ENCODE data around the gene CPT1B. TPM values are rescaled to one million over a fixed set of nuclear protein-coding genes. Genes with fewer than 3 reads are reported as not detected.
A peak's percentile ranks its signal among the peaks of the same experiment; 100 is the strongest.
"Not testable (repeated sequence)": the region's sequence is repeated elsewhere in the genome, so short reads cannot be mapped to it uniquely, and the experiment has no call there.

Gene CPT1B
- total and polyA plus RNA-seq, 4 experiments from 2014 or later, result 2.3 to 70.0 (median 68.0) TPM; not detected in 1

DNA sequence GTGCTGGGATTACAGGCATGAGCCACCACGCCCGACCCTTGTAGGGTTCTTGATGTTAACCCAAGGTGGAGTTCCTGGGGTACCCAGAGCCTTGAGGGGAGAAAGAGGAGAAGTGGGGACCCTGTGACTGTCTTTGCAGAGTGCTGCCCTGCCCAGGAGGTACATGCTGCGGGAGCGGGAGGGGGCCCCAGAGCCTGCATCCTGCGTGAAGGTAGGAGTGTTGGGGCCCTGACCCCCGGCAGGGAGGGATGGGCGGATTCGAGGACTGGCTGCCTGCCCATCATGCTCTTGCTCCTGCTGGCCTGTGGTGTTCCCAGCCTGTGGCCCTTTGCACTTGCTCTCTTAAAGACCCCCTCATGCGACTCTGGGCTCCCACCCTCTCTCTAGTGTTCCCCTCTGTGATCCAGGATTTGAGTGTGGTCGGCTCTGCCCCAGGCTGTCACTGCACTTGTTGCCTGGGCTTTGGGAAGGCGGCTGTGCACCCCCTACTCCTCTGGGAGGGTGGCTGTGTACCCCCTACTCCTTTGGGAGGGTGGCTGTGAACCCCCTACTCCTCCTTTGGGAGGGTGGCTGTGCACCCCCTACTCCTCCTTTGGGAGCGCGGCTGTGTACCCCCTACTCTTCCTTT, 57.3 kb downstream of the CPT1B start:
- Histone ChIP-seq H3K27ac (ENCODE audit: low read depth, low read length) (no peak overlapping the region), H3K4me1 (ENCODE audit: insufficient read depth, low read length) (peaks cover 14% of the 10 kb centered on the region), H3K4me3 (ENCODE audit: low read length in 2 of 2) (no peak overlapping the region), H3K36me3 (ENCODE audit: insufficient read depth, low read length) (peaks cover 46% of the 10 kb centered on the region), H3K27me3 (ENCODE audit: insufficient read depth, low read length) (no peaks in the 10 kb centered on the region), H3K9me3 (ENCODE audit: control insufficient read depth in 1 of 2, low read length in 2 of 2) (no peaks in the 10 kb centered on the region)
- intact Hi-C loops (cut with micrococcal nuclease), result no loop called here
- Mint-ChIP-seq H3K36me3 (peaks cover 15 to 43% of the 10 kb centered on the region in 2 donors), H3K9me3 (no peaks in the 10 kb centered on the region), H3K4me3 (no peak overlapping the region), H3K27me3 (no peaks in the 10 kb centered on the region), H3K4me1 (peaks cover 6 to 13% (median 7%) of the 10 kb centered on the region in 4 donors), H3K27ac (peak overlapping the region in 1 of 7 donors; percentile 86)
- POLR2A ChIA-PET (ENCODE audit: partially characterized antibody), result no interaction called here
- CTCF ChIA-PET (ENCODE audit: partially characterized antibody), result interaction anchor here (1.9 kb wide), 1 partner anchor 42 kb away, joined by 6 read pairs; the partner anchor contains the start of gene SYCE3
- no peak for DNase-seq

DNA sequence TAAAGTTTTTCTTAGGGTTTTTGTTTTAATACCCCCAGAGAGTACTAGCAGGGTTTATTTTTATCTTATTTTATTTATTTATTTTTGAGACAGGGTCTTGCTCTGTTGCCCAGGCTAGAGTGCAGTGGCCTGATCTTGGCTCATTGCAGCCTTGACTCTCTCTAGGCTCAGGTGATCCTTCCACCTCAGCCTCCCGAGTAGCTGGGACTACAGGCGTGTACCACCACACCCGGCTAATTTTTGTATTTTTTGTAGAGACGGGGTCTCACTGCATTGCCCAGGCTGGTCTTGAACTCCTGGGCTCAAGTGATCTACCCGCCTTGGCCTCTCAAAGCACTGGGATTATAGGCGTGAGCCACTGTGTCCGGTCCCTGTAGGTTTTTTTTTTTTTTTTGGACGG, 58.0 kb downstream of the CPT1B start:
- CTCF ChIA-PET (ENCODE audit: partially characterized antibody), result interaction anchor here (0.8 kb wide), 1 partner anchor 46 kb away, joined by 3 read pairs; no protein-coding TSS in a partner anchor
- H3K27me3 Mint-ChIP-seq; DNase-seq; H3K9me3 Mint-ChIP-seq; POLR2A ChIA-PET (ENCODE audit: partially characterized antibody); H3K27me3 ChIP-seq (ENCODE audit: insufficient read depth, low read length); H3K27ac ChIP-seq (ENCODE audit: low read depth, low read length); H3K4me3 ChIP-seq (ENCODE audit: low read length in 2 of 2); H3K4me3 Mint-ChIP-seq; H3K9me3 ChIP-seq (ENCODE audit: control insufficient read depth in 1 of 2, low read length in 2 of 2); intact Hi-C loops (cut with micrococcal nuclease): not testable (repeated sequence)
- peaks cover 15 to 40% of the 10 kb centered on the region in 2 donors for H3K36me3 Mint-ChIP-seq
- Histone ChIP-seq H3K36me3 (ENCODE audit: insufficient read depth, low read length) (peaks cover 46% of the 10 kb centered on the region), H3K4me1 (ENCODE audit: insufficient read depth, low read length) (peaks cover 14% of the 10 kb centered on the region)
- H3K27ac Mint-ChIP-seq, result peak overlapping the region in 2 of 7 donors; percentile 18 to 79
- H3K4me1 Mint-ChIP-seq, result peaks cover 8 to 13% (median 9%) of the 10 kb centered on the region in 4 donors

DNA sequence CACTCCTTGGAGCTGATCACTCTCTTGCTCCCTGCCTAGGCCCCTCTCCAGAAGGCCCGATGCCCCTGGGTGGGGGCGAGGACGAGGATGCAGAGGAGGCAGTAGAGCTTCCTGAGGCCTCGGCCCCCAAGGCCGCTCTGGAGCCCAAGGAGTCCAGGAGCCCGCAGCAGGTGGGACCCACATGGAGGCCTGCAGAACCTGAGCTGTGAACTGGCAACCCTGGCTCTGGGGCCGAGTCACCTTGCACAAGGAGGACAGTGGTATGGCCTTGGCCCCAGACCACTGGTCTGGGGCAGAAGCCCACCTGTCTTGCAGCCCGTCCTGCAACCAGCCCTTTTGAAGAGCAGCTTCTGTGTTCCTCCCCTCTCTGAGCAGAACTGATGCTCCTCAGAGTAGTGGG, 59.1 kb downstream of the CPT1B start:
- Mint-ChIP-seq H3K36me3 (peaks cover 12 to 41% of the 10 kb centered on the region in 2 donors), H3K9me3 (no peaks in the 10 kb centered on the region), H3K27me3 (no peaks in the 10 kb centered on the region), H3K4me3 (no peak overlapping the region), H3K4me1 (peaks cover 4 to 13% (median 7%) of the 10 kb centered on the region in 4 donors), H3K27ac (peak overlapping the region in 1 of 7 donors; percentile 18)
- H3K9me3 ChIP-seq (ENCODE audit: control insufficient read depth in 1 of 2, low read length in 2 of 2), result no peaks in the 10 kb centered on the region
- intact Hi-C loops (cut with micrococcal nuclease), result no loop called here
- peaks cover 4% of the 10 kb centered on the region for H3K4me1 ChIP-seq (ENCODE audit: insufficient read depth, low read length)
- POLR2A ChIA-PET (ENCODE audit: partially characterized antibody), result no interaction called here
- no peak for DNase-seq
- peaks cover 51% of the 10 kb centered on the region for H3K36me3 ChIP-seq (ENCODE audit: insufficient read depth, low read length)
- H3K27ac ChIP-seq (ENCODE audit: low read depth, low read length), result no peak overlapping the region
- H3K4me3 ChIP-seq (ENCODE audit: low read length in 2 of 2), result no peak overlapping the region
- CTCF ChIA-PET (ENCODE audit: partially characterized antibody), result interaction anchor here (1.0 kb wide), 1 partner anchor 21 kb away, joined by 3 read pairs; no protein-coding TSS in a partner anchor
- H3K27me3 ChIP-seq (ENCODE audit: insufficient read depth, low read length), result no peaks in the 10 kb centered on the region

Other genes starting within 250 kb of the CPT1B start
- gene PPP6R2, start 235.1 kb downstream of the CPT1B start, total RNA-seq, result 10 to 100 TPM; 80.1 to 91.2 TPM
- 10 to 100 TPM; 13.3 to 27.7 TPM for gene PPP6R2, start 235.1 kb downstream of the CPT1B start, polyA plus RNA-seq
- gene SBF1, start 103.4 kb downstream of the CPT1B start, total RNA-seq, result 100 to 1,000 TPM; 217 to 221 TPM
- 10 to 100 TPM; 13.2 to 42.9 TPM for gene SBF1, start 103.4 kb downstream of the CPT1B start, polyA plus RNA-seq
- 1 to 10 TPM; 4.4 to 4.5 TPM for gene ADM2, start 96.9 kb downstream of the CPT1B start, total RNA-seq
- gene ADM2, start 96.9 kb downstream of the CPT1B start, polyA plus RNA-seq, result under 1 TPM; 0.07 to 0.48 TPM
- not detected for gene MIOX, start 91.6 kb downstream of the CPT1B start, total RNA-seq
- not detected for gene MIOX, start 91.6 kb downstream of the CPT1B start, polyA plus RNA-seq
- 100 to 1,000 TPM; 152 to 155 TPM for gene LMF2, start 70.7 kb downstream of the CPT1B start, total RNA-seq
- 10 to 100 TPM; 21.7 to 33.8 TPM for gene LMF2, start 70.7 kb downstream of the CPT1B start, polyA plus RNA-seq
- 10 to 100 TPM; 81.1 to 81.8 TPM for gene NCAPH2, start 70.2 kb downstream of the CPT1B start, total RNA-seq
- gene NCAPH2, start 70.2 kb downstream of the CPT1B start, polyA plus RNA-seq, result 10 to 100 TPM; 36.4 to 36.9 TPM
- not detected for gene SCO2, start 52.8 kb downstream of the CPT1B start, total RNA-seq
- gene SCO2, start 52.8 kb downstream of the CPT1B start, polyA plus RNA-seq, result 1 to 10 TPM; 3.6 to 8.1 TPM
- 10 to 100 TPM; 15.7 to 18.0 TPM for gene TYMP, start 48.4 kb downstream of the CPT1B start, total RNA-seq
- gene TYMP, start 48.4 kb downstream of the CPT1B start, polyA plus RNA-seq, result 10 to 100 TPM; 22.0 to 30.9 TPM
- gene KLHDC7B, start 32.5 kb downstream of the CPT1B start, total RNA-seq, result 1 to 10 TPM; 7.0 to 7.5 TPM
- 1 to 10 TPM; 4.3 to 7.5 TPM for gene KLHDC7B, start 32.5 kb downstream of the CPT1B start, polyA plus RNA-seq
- not detected for gene SYCE3, start 15.5 kb downstream of the CPT1B start, total RNA-seq
- gene SYCE3, start 15.5 kb downstream of the CPT1B start, polyA plus RNA-seq, result under 1 TPM in 1 of 2 donors, not detected in 1; 0.83 TPM
- 100 to 1,000 TPM; 178 to 196 TPM for gene CHKB, start 4.4 kb upstream of the CPT1B start, total RNA-seq
- 10 to 100 TPM; 30.7 to 40.3 TPM for gene CHKB, start 4.4 kb upstream of the CPT1B start, polyA plus RNA-seq
- gene MAPK8IP2, start 22.4 kb upstream of the CPT1B start, total RNA-seq, result under 1 TPM; 0.22 to 0.49 TPM
- not detected for gene MAPK8IP2, start 22.4 kb upstream of the CPT1B start, polyA plus RNA-seq
- 10 to 100 TPM; 83.2 to 86.8 TPM for gene ARSA, start 49.7 kb upstream of the CPT1B start, total RNA-seq
- gene ARSA, start 49.7 kb upstream of the CPT1B start, polyA plus RNA-seq, result 10 to 100 TPM in 1 of 2 donors, 1 to 10 TPM in 1; 7.8 to 13.0 TPM
- not detected for gene SHANK3, start 94.4 kb upstream of the CPT1B start, total RNA-seq
- not detected for gene SHANK3, start 94.4 kb upstream of the CPT1B start, polyA plus RNA-seq
- not detected for gene ACR, start 159.8 kb upstream of the CPT1B start, total RNA-seq
- gene ACR, start 159.8 kb upstream of the CPT1B start, polyA plus RNA-seq, result not detected
- 10 to 100 TPM; 76.1 to 84.5 TPM for gene RABL2B, start 205.2 kb upstream of the CPT1B start, total RNA-seq
- gene RABL2B, start 205.2 kb upstream of the CPT1B start, polyA plus RNA-seq, result 10 to 100 TPM; 27.7 to 30.0 TPM

All from CD4-positive, alpha-beta memory T cell (primary cell).